OCI-LY7 (cell line): ENCODE data around the gene CAMK2N1.

Experiments
- CTCF ChIP-seq: fragments of 200-600 bp; sonication (generic); conservative IDR thresholded peaks from 2 replicates; pipeline ENCODE4 v1.5.1; 2014; ENCODE audit warnings: mild to moderate bottlenecking, antibody characterized with exemption, low read length, moderate library complexity, mixed read lengths
- EZH2phosphoT487 ChIP-seq: fragments of 200-600 bp; sonication (generic); IDR thresholded peaks from 2 replicates; pipeline ENCODE4 v1.6.1; 2018; ENCODE audit warnings: low read depth, borderline replicate concordance, mild to moderate bottlenecking, mixed run types, antibody characterized with exemption, low read length, moderate library complexity, mixed read lengths

DNA sequence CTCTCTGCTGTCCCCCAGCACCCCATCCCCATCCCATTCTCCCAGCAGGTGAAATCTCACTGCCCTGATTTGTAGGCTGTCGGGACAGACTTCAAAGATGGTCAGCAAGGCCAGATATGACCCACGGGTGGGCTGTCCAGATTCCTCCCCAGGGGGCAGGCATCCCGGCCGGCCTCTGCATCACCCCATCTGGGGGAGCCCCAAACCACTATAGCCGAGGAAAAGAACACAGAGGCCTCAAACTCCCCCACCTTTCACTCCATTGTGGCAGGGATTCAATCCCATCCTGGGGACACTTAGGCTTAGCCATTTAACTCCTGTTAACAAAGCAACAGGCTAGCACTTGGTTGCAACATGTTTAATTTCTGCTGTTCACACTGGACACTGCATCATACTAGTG, 13.1 kb upstream of the CAMK2N1 start:
- no peak for TF ChIP-seq CTCF
- no peak for TF ChIP-seq EZH2phosphoT487
